RWPE1 (cell line): ENCODE data around the gene DNAH12.
"Not testable (repeated sequence)": the region's sequence is repeated elsewhere in the genome, so short reads cannot be mapped to it uniquely, and the experiment has no call there.

Experiments
- CTCF ChIA-PET: fragments of 350-600 bp; sonication (Branson Sonifier 250); formaldehyde crosslinking; extraction: SDS; loops from one replicate; lab custom pipeline; 2021; lab: Yijun Ruan, JAX
- POLR2A ChIA-PET: fragments of 400-600 bp; formaldehyde crosslinking; extraction: SDS; loops from one replicate; lab custom pipeline; 2020; ENCODE audit warnings: antibody characterized with exemption; ENCODE audit not compliant: low non-redundant PET; lab: Yijun Ruan, JAX
- DNase-seq: peaks from one replicate; pipeline ENCODE4 v3.0.0; 2012; ENCODE audit warnings: low spot score
- H3K27ac ChIP-seq: fragments of 450-650 bp; 2 replicates; pipeline ENCODE4 v1.5.1; 2017
- TF ChIP-seq, protein P1 (sequence below): fragments of 450-650 bp; conservative IDR thresholded peaks from 2 replicates; pipeline ENCODE4 v1.5.1; 2017; ENCODE audit warnings: low read depth, mild to moderate bottlenecking

The DNAH12 gene

DNA sequence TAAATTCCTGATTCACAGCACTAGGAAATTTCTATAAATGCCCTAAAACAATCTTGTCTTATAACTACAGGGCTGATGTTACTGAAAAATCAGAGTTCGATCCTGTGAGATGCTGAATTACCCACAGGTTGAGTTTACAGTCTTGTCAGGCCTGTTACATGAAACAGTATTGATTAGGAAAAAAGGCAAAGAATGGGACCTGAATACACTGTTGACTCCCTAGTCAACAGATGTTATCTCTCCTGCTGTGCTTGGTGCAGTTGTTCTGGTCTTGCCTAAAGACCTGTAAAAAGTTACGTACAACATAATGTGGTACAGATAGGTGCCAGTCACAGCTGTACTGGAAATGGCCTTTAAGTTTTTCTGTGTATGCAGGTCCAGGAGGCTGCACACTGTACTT is 160.3 kb downstream of the DNAH12 start:
- no peak overlapping the region for H3K27ac ChIP-seq
- no peak for DNase-seq
- TF ChIP-seq, protein P1, sequence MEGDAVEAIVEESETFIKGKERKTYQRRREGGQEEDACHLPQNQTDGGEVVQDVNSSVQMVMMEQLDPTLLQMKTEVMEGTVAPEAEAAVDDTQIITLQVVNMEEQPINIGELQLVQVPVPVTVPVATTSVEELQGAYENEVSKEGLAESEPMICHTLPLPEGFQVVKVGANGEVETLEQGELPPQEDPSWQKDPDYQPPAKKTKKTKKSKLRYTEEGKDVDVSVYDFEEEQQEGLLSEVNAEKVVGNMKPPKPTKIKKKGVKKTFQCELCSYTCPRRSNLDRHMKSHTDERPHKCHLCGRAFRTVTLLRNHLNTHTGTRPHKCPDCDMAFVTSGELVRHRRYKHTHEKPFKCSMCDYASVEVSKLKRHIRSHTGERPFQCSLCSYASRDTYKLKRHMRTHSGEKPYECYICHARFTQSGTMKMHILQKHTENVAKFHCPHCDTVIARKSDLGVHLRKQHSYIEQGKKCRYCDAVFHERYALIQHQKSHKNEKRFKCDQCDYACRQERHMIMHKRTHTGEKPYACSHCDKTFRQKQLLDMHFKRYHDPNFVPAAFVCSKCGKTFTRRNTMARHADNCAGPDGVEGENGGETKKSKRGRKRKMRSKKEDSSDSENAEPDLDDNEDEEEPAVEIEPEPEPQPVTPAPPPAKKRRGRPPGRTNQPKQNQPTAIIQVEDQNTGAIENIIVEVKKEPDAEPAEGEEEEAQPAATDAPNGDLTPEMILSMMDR: no peak
- ChIA-PET POLR2A (no interaction called here), CTCF (no interaction called here)

DNA sequence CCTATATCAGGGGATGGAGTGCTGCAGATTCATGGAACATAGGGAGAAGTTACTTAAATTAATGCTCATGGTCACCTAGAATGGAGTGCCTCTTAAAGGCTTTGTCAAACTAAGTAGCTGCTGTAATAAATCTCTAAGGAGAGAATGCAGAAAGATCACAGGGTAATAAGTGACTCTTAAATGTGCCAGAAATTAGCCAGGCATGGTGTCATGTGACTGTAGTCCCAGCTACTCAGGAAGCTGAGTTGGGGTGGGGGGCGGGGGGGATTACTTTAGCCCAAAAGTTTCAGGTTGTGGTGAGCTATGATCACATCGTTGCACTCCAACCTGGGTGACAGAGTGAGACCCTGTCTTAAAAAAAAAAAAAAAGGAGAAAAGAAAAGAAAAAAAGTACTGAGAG is 160.7 kb downstream of the DNAH12 start:
- POLR2A ChIA-PET: no interaction called here
- TF ChIP-seq, protein P1: no peak
- H3K27ac ChIP-seq: no peak overlapping the region
- CTCF ChIA-PET: no interaction called here
- no peak for DNase-seq

DNA sequence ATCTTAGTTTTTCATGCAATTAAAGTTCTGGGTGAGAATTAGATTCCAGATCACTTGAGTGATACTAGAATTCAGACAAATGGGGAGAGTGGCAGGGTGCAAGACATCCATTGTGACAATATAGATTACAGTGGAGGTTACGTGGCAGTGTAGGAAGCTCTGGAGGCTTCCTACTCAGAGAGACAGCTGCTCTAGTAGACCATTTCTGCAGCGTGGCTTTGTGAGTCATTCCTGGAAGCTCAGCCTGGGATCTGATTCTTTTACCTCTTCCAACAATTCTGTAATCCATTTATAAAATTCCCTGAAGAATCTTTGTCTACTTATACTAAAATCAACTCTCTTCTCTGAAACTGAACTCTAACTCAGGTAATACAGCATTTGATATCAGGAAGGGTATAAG is 161.2 kb downstream of the DNAH12 start:
- DNase-seq: no peak
- ChIA-PET CTCF (no interaction called here), POLR2A (no interaction called here)
- no peak overlapping the region for H3K27ac ChIP-seq
- TF ChIP-seq, protein P1: no peak

DNA sequence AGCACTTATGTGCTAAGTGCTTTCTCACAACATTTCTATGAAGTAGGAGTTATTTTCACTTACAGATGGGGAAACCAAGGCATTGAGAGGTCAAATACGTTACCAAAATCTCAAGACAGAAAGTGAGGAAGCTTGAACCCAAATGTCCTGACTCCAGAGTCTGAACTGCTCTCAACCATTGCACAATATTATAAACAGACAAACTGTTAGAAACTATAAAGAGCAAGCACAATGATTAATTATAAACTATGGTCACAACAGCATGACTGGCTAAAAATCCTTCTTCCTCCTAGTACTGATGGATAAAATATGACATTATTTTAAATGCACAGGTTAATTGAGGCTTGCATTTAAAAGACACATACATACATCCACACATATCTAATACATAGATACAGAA is 173.8 kb downstream of the DNAH12 start:
- POLR2A ChIA-PET: no interaction called here

DNA sequence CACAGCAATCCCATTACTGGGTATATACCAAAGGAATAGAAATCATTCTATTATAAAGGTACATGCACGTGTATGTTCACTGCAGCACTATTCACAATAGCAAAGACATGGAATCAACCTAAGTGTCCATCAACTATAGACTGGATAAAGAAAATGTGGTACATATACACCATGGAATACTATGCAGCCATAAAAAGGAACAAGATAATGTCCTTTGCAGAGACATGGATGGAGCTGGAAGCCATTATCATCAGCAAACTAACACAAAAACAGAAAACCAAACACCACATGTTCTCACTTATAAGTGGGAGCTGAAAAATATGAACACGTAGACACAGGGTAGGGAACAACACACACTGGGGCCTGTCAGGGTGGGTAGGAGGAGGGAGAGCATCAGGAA is 179.1 kb downstream of the DNAH12 start:
- H3K27ac ChIP-seq, CTCF ChIA-PET, DNase-seq, POLR2A ChIA-PET: not testable (repeated sequence)

More for the DNA sequence above, 173.8 kb downstream of the DNAH12 start:
- TF ChIP-seq, protein P1: no peak
- CTCF ChIA-PET: no interaction called here
- DNase-seq: no peak
- H3K27ac ChIP-seq: no peak overlapping the region

DNA sequence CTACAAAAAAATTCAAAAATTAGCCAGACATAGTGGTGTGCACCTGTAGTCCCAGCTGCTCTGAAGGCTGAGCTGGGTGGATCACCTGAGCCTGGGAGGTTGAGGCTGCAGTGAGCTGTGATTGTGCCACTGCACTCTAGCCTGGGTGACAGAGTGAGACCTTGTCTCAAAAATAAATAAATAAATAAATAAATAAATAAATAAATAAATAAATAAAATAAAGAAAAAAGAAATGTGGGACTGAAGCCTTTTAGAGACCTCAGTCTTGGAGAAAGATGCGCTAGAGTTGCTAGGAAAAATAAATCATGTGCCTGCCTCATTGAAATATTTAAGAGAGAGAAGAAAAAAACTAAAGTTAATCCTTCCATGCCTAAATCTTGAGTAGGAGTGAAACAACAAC is 187.9 kb downstream of the DNAH12 start:
- DNase-seq, H3K27ac ChIP-seq, POLR2A ChIA-PET, CTCF ChIA-PET: not testable (repeated sequence)

DNA sequence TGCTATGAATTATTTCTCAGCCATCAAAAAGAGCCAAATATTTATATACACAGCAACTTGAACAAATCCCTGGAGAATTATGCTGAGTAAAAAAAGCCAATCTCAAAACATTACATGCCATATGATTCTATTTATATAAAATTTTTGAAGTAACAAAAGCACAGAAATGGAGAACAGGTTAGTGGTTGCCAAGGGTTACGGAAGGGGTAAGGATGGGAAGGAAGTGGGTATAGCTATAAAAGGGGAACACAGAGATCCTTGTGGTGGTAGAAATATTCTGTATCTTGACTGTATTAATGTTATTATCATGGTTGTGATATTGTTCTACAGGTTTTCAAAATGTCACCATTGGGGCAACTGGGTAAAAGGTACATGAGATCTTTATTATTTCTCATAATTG is 189.4 kb downstream of the DNAH12 start:
- no peak for DNase-seq
- TF ChIP-seq, protein P1: no peak
- ChIA-PET POLR2A (no interaction called here), CTCF (no interaction called here)
- H3K27ac ChIP-seq: no peak overlapping the region

DNA sequence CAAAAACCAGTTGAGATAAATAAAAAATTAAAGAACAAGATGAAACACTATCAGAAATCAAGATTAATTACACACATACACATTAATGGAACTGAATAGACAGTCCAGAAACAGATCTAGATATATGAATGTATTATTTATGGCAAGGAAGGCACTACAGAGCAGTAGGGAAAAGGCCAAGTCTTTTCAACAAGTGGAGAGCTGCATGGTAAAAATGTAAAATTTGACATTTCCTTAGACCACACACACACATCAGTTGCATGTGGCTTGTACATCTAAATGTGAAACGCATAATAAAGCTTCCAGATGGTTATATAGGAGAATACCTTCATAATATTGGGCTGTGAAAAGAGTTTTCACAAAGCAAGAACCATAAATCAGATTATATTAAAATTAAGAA is 193.9 kb downstream of the DNAH12 start:
- no peak overlapping the region for H3K27ac ChIP-seq
- DNase-seq: no peak

DNA sequence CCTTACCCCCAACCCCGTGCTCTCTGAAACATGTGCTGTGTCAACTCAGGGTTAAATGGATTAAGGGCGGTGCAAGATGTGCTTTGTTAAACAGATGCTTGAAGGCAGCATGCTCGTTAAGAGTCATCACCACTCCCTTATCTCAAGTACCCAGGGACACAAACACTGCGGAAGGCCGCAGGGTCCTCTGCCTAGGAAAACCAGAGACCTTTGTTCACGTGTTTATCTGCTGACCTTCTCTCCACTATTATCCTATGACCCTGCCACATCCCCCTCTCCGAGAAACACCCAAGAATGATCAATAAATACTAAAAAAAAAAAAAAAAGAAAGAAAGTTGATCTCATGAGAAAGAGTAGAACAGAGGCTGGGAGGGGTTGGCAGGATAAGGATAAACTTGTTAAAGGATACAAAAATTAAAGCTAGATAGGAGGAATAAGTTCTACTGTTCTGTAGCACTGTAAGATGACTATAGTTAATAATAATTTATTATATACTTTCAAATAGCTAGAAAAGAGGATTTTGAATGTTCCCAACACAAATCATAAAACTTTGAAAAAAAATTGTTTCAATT is 205.0 kb downstream of the DNAH12 start:
- CTCF ChIA-PET, DNase-seq, H3K27ac ChIP-seq, POLR2A ChIA-PET: not testable (repeated sequence)

More for the DNA sequence above, 193.9 kb downstream of the DNAH12 start:
- TF ChIP-seq, protein P1: no peak
- ChIA-PET POLR2A (no interaction called here), CTCF (no interaction called here)

DNA sequence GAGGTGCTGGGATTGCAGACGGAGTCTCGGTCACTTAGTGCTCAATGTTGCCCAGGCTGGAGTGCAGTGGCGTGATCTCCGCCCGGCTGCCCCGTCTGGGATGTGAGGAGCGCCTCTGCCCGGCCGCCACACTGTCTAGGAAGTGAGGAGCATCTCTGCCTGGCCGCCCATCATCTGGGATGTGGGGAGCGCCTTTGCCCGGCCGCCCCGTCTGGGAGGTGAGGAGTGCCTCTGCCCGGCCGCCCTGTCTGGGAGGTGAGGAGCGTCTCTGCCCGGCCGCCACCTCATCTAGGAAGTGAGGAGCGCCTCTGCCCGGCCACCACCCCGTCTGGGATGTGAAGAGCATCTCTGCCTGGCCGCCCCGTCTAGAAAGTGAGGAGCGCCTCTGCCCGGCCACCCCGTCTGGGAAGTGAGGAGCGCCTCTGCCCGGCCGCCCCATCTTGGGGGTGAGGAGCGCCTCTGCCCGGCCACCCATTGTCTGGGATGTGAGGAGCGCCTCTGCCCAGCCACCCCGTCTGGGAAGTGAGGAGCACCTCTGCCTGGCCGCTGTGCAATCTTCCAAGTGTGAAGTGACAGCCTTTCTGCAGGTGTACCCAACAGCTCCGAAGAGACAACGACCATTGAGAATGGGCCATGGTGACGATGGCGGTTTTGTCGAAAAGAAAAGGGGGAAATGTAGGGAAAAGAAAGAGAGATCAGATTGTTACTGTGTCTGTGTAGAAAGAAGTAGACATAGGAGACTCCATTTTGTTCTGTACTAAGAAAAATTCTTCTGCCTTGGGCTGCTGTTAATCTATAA is 205.7 kb downstream of the DNAH12 start:
- H3K27ac ChIP-seq, POLR2A ChIA-PET, DNase-seq, CTCF ChIA-PET: not testable (repeated sequence)
